Measurements from ENCODE around the gene CA6.

CA6 gene

DNA sequence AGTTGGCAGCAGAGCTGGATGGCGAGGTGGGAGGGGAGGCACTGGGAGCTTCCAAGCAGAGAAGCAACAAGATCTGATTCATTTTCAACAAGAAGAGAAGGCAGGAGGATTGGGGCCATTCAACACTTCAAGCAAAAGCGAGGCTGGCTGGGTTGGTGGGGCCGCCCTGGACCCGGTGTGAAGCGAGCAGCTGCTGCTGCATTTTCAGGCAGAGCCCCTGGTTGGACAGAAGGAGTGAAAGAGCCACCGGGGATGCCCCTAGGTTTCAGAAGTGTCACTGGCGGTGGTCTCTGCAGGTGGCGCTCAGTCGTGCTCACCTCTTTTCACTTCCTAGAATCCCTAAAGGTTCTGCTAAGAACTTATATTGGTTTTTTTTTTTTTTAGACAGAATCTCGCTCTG is 62.6 kb downstream of the CA6 start:
- H3K4me3 ChIP-seq (ENCODE audit: low read length), result no peak overlapping the region
- TF ChIP-seq, protein P1, sequence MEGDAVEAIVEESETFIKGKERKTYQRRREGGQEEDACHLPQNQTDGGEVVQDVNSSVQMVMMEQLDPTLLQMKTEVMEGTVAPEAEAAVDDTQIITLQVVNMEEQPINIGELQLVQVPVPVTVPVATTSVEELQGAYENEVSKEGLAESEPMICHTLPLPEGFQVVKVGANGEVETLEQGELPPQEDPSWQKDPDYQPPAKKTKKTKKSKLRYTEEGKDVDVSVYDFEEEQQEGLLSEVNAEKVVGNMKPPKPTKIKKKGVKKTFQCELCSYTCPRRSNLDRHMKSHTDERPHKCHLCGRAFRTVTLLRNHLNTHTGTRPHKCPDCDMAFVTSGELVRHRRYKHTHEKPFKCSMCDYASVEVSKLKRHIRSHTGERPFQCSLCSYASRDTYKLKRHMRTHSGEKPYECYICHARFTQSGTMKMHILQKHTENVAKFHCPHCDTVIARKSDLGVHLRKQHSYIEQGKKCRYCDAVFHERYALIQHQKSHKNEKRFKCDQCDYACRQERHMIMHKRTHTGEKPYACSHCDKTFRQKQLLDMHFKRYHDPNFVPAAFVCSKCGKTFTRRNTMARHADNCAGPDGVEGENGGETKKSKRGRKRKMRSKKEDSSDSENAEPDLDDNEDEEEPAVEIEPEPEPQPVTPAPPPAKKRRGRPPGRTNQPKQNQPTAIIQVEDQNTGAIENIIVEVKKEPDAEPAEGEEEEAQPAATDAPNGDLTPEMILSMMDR (conservative IDR thresholded peaks at IDR 0.05; ENCODE audit: low read depth, low read length), result no peak
- no peak for DNase-seq (ENCODE audit: low read depth)

DNA sequence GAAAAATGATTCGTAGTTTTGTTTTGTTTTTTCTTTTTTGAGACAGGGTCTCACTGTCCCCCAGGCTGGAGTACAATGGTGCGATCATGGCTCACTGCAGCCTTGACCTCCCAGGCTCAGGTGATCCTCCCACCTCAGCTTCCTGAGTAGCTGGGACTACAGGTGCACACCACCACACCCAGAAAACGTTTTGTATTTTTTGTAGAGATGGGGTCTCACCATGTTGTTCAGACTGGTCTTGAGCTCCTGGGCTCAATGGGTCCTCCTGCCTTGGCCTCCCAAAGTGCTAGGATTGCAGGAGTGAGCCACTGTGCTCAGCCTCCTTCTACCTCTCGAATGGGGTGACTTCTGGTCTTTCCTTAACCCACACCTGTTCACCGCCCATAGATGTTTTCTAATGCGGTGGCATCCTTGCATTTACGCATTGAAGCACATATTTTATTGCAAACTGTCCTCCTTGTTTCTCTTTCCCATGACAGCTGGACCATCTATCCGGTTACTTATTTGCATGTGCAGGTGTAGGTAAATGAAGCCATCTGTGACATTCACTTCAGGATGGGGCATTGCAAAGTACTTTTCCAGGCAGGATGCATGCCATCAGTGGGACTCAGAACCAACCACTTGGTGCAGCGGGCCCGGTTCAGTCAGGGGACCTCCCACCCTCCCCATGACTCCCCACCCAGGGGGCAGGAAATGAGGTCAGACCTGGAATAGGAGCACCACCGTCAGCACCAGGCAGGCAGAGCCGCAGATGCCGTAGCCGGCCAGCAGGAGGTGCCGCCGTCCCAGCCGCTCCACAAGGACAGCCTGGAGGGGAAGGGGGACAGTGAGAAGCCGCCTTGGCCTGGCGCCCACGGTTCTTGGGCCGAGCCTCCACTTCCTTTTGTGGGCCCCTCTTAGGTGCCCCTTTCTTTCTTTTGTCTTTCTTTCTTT is 64.0 kb downstream of the CA6 start:
- DNase-seq (ENCODE audit: low read depth), result no peak
- H3K4me3 ChIP-seq (ENCODE audit: low read length), result no peak overlapping the region
- TF ChIP-seq, protein P1 (conservative IDR thresholded peaks at IDR 0.05; ENCODE audit: low read depth, low read length), result peak; percentile 78

DNA sequence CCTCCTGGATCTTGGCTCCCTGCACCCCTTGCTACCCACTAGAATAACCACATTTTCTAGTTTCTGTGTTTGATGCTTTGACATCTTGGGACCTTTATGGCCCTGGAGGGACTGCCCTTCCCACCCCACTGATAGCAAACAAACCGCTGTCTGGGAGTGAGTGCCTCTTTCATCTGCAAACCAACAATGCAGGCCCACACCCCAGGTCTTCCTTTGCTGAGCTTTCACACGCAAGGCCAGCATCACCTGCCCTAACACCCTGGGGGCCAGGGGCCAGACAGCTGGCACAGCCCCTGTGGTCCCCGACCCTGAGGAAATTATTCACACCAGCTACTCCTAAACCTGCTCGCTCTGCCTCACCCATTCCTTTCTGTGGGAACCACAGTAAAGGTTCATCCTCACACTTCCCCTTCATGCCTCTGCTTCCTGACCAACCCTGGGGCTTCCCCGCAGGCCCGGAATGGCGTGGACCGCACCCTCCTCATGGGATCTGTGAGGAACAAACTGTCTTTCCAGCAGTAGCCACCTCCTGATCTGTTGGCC is 65.2 kb downstream of the CA6 start:
- TF ChIP-seq, protein P1 (conservative IDR thresholded peaks at IDR 0.05; ENCODE audit: low read depth, low read length), result no peak
- DNase-seq (ENCODE audit: low read depth), result no peak
- no peak overlapping the region for H3K4me3 ChIP-seq (ENCODE audit: low read length)

DNA sequence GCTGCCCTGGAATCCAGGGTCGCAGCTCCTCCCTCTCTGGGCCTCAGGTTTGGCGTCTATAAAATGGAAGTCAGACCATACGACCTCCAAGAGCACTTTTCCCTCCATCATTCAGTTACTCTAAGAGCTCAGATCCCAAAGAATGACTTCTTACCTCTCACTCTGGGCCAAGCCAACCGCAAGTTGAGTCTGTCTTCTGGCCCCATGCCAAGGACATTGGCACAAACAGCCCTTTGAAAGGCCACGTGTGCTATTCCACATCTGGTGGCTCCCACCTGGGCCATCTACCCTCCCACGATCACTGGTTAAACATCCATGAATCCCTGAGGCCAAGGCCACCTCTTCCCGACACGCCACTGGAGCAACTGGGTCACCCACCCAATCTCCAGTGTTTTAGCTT is 68.2 kb downstream of the CA6 start:
- TF ChIP-seq, protein P1 (conservative IDR thresholded peaks at IDR 0.05; ENCODE audit: low read depth, low read length), result no peak
- no peak for DNase-seq (ENCODE audit: low read depth)
- no peak overlapping the region for H3K4me3 ChIP-seq (ENCODE audit: low read length)

DNA sequence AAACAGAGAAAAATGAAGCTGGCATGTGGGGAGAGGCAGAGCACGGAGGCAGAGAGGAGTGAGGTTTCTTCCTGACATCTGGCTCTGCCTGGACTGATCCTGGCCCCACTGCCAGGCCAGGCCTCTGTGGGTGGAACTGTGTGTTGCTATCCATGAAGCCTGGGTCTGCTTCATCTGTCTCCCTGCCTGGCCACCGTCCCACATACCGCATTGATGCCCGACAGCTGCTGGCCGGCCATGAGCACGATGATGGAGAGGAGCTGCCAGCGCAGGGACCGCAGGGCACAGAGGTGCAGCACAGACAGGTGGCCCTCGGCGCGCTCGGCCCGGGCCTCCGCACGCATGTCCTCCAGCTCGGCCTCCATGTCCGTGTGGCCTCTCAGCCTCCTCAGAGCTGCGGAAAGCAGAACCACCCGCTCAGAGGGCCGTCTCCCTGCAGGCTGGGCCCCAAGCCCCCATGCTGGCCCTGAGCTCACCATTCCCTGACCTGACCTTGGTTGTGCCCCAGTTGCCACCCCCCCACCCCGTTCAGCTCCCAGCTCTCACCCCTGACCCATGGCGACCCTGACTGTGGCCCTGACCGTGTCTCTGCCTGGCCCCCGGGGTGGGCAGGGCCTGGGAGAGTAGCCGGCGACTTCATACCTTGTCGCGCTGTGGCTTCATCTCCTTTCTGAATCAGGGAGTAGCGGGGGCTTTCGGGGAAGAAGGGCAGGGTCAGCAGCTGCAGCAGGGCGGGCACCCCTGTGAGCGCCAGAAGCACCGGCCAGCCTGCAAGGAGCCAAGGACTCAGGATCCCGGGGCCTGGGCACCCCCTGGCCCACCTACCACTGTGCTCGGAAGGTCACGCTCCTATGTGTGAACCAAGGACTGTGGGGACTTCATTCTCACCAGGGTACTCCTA is 69.1 kb downstream of the CA6 start:
- DNase-seq (ENCODE audit: low read depth), result no peak

DNA sequence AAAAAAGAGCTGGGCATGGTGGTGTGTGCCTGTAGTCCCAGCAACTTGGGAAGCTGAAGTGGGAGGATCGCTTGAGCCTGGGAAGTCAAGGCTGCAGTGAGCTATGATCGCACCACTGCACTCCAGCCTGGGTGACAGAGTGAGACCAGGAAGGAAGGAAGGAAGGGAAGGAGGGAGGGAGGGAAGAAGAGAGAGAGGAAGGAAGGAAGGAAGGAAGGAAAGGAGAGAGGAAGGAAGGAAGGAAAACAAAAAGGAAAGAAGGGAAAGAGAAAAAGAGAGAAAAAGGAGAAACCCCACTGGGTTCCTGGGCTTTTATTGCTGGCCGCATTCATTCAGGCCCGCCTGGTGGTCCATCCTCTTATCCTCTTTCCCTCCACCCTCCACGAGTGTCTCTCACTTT is 70.8 kb downstream of the CA6 start:
- TF ChIP-seq, protein P1 (conservative IDR thresholded peaks at IDR 0.05; ENCODE audit: low read depth, low read length), result no peak

More for the DNA sequence above, 69.1 kb downstream of the CA6 start:
- no peak overlapping the region for H3K4me3 ChIP-seq (ENCODE audit: low read length)
- TF ChIP-seq, protein P1 (conservative IDR thresholded peaks at IDR 0.05; ENCODE audit: low read depth, low read length), result no peak

More for the DNA sequence above, 70.8 kb downstream of the CA6 start:
- H3K4me3 ChIP-seq (ENCODE audit: low read length), result no peak overlapping the region
- no peak for DNase-seq (ENCODE audit: low read depth)

Data from retinal pigment epithelial cell (primary cell).